RWPE2 (cell line): Measurements from ENCODE around the gene NWD2.

Experiments
- ATAC-seq: fragments of 200-7000 bp; cut with Tn5 transposase; 3 replicates; pipeline ENCODE4 v1.9.1; 2021; ENCODE audit warnings: low read depth
- DNase-seq: peaks from one replicate; pipeline ENCODE4 v3.0.0-alpha.2; 2020; ENCODE audit warnings: low spot score
- H3K27ac ChIP-seq: fragments of 450-650 bp; 2 replicates; pipeline ENCODE4 v1.5.1; 2017; ENCODE audit warnings: mild to moderate bottlenecking; ENCODE audit not compliant: poor library complexity, severe bottlenecking
- H3K27me3 ChIP-seq: fragments of 250-450 bp; sonication (Bioruptor Pico); 2 replicates; pipeline ENCODE4 v1.5.1; 2021; ENCODE audit warnings: mild to moderate bottlenecking, moderate library complexity; ENCODE audit not compliant: insufficient read depth, poor library complexity, severe bottlenecking
- H3K36me3 ChIP-seq: fragments of 250-450 bp; sonication (Bioruptor Pico); 2 replicates; pipeline ENCODE4 v1.5.1; 2020; ENCODE audit warnings: low read depth, mild to moderate bottlenecking, moderate library complexity
- H3K4me1 ChIP-seq: fragments of 250-450 bp; sonication (Bioruptor Pico); 2 replicates; pipeline ENCODE4 v1.5.1; 2021; ENCODE audit warnings: mild to moderate bottlenecking, moderate library complexity; ENCODE audit not compliant: insufficient read depth, poor library complexity, severe bottlenecking
- H3K4me3 ChIP-seq: fragments of 250-450 bp; sonication (Bioruptor Pico); 2 replicates; pipeline ENCODE4 v1.5.1; 2021; ENCODE audit warnings: mild to moderate bottlenecking, moderate library complexity; ENCODE audit not compliant: severe bottlenecking
- H3K9me3 ChIP-seq: fragments of 250-450 bp; sonication (Bioruptor Pico); 2 replicates; pipeline ENCODE4 v1.5.1; 2021; ENCODE audit warnings: mild to moderate bottlenecking, moderate library complexity; ENCODE audit not compliant: severe bottlenecking
- TF ChIP-seq, protein P1 (sequence below): fragments of 450-650 bp; IDR thresholded peaks from one replicate; pipeline ENCODE4 v1.5.1; 2017; ENCODE audit warnings: mild to moderate bottlenecking, moderate library complexity; ENCODE audit not compliant: poor library complexity, severe bottlenecking

NWD2 gene

DNA sequence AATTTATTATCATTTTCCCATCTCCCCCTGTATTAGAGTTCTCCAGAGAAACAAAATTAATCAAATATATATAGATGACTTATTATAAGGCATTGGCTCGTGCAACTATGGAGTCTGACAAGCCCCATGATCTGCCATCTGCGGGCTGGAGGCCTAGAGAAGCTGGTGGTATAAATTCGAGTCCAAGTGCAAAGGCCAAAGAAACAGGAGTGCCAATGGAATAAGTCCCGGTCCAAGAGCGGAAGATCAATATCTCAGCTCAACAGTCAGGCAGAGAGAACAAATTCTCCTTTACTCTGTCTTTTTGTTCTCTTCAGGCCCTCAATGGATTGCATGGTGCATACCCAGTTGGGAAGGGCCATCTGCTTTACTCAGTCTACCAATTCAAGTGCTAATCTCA lies 178.8 kb downstream of the NWD2 start:
- DNase-seq: no peak
- no peaks in the 10 kb centered on the region for H3K9me3 ChIP-seq
- no peak overlapping the region for H3K4me3 ChIP-seq
- H3K27me3 ChIP-seq: peaks cover 5% of the 10 kb centered on the region
- no peak for ATAC-seq
- H3K27ac ChIP-seq: no peak overlapping the region
- H3K36me3 ChIP-seq: no peaks in the 10 kb centered on the region
- no peaks in the 10 kb centered on the region for H3K4me1 ChIP-seq
- TF ChIP-seq, protein P1, sequence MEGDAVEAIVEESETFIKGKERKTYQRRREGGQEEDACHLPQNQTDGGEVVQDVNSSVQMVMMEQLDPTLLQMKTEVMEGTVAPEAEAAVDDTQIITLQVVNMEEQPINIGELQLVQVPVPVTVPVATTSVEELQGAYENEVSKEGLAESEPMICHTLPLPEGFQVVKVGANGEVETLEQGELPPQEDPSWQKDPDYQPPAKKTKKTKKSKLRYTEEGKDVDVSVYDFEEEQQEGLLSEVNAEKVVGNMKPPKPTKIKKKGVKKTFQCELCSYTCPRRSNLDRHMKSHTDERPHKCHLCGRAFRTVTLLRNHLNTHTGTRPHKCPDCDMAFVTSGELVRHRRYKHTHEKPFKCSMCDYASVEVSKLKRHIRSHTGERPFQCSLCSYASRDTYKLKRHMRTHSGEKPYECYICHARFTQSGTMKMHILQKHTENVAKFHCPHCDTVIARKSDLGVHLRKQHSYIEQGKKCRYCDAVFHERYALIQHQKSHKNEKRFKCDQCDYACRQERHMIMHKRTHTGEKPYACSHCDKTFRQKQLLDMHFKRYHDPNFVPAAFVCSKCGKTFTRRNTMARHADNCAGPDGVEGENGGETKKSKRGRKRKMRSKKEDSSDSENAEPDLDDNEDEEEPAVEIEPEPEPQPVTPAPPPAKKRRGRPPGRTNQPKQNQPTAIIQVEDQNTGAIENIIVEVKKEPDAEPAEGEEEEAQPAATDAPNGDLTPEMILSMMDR: no peak

- Histone ChIP-seq H3K36me3 (no peaks in the 10 kb centered on the region), H3K9me3 (no peaks in the 10 kb centered on the region), H3K4me1 (no peaks in the 10 kb centered on the region), H3K27me3 (peaks cover 5% of the 10 kb centered on the region), H3K27ac (no peak overlapping the region), H3K4me3 (no peak overlapping the region)
- DNase-seq (no peak), ATAC-seq (no peak)
- TF ChIP-seq, protein P1: no peak
Measured at GRCh38 chr4:37424753-37425152, 180.2 kb downstream of the NWD2 start.

DNA sequence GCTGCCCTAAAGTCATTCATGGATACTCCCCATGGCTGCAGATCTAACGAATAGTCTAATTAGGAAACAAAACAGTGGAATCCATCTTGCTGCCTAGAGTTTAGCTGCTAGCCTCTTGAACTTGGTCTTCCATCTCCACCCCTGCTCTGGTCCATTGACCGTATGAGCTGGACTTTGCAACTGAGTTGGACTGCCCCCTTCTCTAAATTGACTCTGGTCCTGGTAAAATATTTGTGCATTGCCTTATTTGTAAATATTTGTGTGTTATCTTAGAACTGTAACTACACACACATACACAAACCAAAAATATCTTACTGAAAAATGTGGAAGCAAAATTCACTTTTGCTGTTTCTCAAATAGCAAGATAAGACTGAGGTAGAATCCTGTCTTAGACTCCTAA lies 181.3 kb downstream of the NWD2 start:
- ATAC-seq: no peak

GRCh38 chr4:37427193-37427592 lies 182.7 kb downstream of the NWD2 start:
- no peak for ATAC-seq
- TF ChIP-seq, protein P1: no peak
- Histone ChIP-seq H3K27ac (no peak overlapping the region), H3K27me3 (peaks cover 5% of the 10 kb centered on the region), H3K4me3 (no peak overlapping the region), H3K36me3 (no peaks in the 10 kb centered on the region), H3K4me1 (no peaks in the 10 kb centered on the region), H3K9me3 (no peaks in the 10 kb centered on the region)
- no peak for DNase-seq

More for the DNA sequence above, 181.3 kb downstream of the NWD2 start:
- Histone ChIP-seq H3K36me3 (no peaks in the 10 kb centered on the region), H3K27ac (no peak overlapping the region), H3K9me3 (no peaks in the 10 kb centered on the region), H3K4me1 (no peaks in the 10 kb centered on the region), H3K27me3 (peaks cover 5% of the 10 kb centered on the region), H3K4me3 (no peak overlapping the region)
- TF ChIP-seq, protein P1: no peak
- no peak for DNase-seq

DNA sequence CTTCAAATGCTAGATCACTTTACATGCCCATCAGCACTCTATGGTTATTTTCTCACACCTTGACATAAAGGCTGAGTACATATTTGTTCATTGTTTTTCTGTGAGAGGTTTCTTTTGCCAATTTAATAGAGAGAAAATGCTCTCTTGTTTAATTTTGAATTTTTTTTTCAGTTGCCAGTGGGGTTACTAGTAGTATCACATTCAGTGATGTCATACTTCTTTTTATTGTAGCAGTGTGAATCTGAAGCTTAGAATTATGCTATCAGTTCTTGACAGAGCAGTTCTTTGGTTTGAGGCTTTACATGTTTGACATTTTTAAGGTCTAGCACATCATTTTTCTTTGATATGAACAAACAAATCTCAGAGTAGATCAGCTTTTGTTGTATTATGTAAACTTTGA lies 185.4 kb downstream of the NWD2 start:
- H3K27ac ChIP-seq: no peak overlapping the region
- H3K27me3 ChIP-seq: peaks cover 5% of the 10 kb centered on the region
- DNase-seq: no peak
- H3K4me3 ChIP-seq: no peak overlapping the region
- TF ChIP-seq, protein P1: no peak
- no peaks in the 10 kb centered on the region for H3K4me1 ChIP-seq
- ATAC-seq: no peak
- no peaks in the 10 kb centered on the region for H3K9me3 ChIP-seq
- H3K36me3 ChIP-seq: no peaks in the 10 kb centered on the region
